T follicular helper cell (primary cell): ENCODE measurements around the gene APOL4.
"Not testable (repeated sequence)": the region's sequence is repeated elsewhere in the genome, so short reads cannot be mapped to it uniquely, and the experiment has no call there.

Experiments used
- DNase-seq: peaks from one replicate; pipeline ENCODE4 v3.0.0-alpha.2; 2020; ENCODE audit warnings: low read depth

APOL4 gene

DNA sequence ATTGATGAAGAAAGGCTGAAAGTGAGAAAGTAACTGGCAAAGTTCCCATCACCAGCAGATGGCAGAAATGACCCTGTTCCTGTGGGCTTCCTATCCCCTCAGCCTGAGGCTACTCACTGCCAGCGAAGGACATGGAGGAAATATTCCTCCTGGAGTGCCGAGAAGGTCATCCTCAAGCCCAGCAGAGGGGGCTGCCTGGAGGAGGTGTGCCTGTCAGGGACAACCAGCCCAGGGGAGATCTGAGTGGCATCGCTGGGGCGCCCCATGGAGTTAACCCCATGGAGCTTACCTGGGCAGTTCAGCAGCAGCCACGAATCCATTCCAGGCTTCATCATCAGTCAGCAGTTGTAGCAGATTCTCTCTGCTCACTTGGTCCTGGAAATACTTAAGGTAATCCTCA is 29.4 kb upstream of the APOL4 start:
- not testable (repeated sequence) for DNase-seq

DNA sequence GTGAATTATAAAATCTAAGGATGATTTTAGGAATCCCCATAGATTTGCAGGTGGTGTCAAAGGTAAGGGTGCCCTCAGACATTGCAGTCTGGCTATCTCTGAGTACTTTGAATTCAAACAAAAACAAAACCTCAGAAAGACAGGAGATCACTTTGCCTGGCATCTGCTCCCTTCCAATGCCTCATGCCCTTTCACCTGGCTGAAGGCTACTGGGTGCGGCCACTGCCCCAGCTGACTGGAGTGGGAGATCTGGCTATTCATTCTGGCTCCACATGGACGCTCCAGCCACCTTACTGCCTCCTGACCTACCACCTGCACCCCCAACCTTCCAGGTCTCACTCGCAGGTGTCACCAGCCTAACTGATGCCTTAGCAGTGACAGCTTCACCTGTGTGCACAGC is 28.0 kb upstream of the APOL4 start:
- DNase-seq: not testable (repeated sequence)

DNA sequence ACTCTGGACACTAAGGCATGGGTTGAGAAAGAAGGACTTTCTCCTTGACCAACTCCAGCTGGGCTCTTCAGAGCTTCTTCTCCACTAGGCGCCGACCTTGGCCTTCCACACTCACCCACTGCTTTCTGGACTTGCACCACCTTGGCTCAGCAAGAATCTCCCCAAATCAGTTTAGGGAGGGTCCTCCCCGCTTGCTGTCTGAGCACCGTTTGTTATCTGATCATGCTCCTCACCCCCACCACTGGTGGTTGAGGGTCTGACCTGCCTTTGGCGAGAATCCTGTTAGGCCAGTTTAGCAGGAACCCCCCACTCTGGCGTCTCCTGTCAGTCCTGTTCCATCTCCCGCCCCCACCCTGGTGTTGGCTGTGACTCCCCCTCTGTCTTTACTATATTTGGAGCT is 27.3 kb upstream of the APOL4 start:
- DNase-seq: no peak

DNA sequence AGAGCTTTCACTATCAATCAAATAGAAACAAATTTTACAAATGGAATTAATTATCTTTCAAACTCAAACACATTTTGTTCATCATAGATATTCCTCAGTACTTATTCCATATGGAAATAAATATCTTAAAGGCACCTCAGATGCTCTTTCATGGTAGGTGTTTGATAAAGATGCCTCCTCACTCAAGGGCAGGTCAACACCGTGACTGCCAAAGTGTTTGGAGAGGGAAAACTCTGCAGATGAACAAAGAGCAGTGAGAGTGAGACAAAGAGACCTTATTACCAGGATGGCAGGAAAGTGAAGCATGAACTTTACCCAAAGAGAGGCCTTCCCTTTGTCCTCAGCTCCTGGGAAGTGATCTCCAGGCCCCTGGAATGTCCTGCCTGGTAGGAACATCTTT is 26.8 kb upstream of the APOL4 start:
- DNase-seq: not testable (repeated sequence)

DNA sequence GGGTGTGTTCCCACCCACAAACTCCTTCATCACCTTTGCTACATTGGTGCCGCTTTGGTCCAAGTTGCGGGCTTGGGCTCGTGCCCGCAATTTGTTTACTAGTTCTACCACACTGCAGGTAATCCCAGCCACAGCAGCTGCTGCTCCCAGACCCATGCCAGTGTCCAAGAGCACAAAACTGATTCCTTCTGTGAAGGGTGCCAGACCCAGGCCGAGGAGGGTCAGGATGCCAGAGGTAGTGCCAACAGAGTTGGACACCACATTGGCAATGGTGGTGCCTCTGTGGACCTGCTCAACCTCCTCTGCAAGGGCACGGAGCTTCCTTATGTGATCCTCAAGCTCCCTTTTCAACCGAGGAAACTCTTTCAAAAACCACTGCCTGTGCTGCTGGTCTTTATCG is 26.2 kb upstream of the APOL4 start:
- no peak for DNase-seq

DNA sequence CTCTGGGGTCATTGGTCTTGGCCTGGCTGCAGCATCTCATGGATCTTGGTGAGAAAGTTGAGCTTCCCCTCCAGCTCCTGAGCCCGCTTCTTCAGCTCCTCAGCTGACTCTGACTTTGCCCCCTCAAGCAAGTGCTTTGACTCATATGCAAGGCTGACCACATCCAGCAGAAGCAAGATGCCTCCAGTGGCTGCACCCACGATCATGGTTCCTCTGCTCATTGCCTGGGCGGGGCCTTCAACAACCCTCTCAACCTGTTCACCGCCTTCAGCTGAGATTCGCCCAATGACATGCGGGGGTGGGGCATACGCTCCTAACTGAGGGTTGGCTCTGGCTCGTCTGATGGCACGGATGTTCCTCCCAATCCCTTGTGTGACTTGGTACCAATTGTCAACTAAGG is 25.8 kb upstream of the APOL4 start:
- no peak for DNase-seq

DNA sequence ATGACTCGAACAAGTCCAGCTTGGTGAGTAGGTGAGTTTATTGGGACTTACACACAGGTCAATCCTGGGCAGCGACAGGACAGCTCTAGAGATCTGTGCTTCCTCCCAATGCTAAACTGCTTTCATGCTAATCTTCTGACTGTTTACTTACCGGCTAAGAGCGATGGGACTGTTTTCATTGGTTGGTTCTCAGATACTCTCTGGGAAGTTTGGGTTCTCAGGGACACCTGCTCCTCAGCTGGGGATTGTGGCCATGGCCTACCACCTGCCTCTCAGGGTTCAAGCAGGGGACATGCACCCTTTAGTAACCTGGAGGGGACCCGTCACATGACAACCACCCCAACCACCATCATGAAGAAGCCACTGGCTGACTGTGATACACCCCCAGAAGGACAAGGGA is 24.6 kb upstream of the APOL4 start:
- DNase-seq: no peak

- no peak for DNase-seq
These were observed 23.8 kb upstream of the APOL4 start for GRCh38 chr22:36225333-36225922.

GRCh38 chr22:36224245-36224644 is 22.6 kb upstream of the APOL4 start:
- DNase-seq: no peak

DNA sequence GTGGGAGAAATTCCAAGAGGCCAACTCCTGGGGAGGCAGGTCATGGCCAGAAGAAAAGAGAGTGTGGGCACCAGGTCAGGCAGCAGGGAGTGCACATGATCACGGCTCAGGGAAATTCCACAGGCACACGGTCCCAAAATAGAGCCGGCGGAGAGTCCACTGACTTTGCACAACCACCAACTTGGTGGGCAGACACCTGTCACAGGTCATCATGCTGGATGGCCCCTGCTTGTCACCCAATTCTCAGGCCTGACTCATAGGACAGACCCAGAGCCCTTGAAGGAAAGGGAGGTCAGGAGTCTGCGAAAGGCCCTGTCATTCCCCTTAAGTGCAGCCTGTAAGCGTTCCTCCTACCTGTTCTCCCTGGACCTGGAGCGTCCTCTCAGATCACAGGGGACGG is 21.9 kb upstream of the APOL4 start:
- no peak for DNase-seq

DNA sequence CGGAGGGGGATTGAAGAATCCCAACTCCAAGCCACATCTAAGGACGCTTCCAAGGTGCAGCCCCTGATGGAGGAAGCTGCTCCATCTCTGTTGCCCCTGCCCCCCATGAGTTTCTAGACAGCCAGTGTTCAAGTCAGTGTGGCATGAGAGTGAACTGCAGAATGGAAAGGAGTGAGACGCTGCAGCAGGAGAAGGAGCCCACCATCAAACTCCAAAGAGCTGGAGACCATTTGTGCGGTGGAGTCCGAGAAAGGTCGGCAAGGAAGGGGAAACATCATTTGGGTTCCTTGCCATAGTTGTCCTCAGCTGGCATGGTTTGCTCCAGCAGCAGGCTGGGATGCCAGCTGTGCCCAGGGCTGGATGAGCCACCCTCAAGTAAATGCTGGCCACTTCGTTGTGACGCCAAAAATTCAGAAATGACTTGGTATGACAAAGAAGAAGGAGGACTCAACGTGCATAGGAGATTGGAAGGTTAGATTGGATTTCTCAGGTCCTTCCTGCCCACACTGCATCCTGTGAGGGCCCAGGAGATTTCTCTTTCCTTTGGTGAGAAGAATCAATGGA is 21.4 kb upstream of the APOL4 start:
- no peak for DNase-seq

- peak; percentile 31 for DNase-seq
These were observed 20.5 kb upstream of the APOL4 start for GRCh38 chr22:36221799-36222751.

DNA sequence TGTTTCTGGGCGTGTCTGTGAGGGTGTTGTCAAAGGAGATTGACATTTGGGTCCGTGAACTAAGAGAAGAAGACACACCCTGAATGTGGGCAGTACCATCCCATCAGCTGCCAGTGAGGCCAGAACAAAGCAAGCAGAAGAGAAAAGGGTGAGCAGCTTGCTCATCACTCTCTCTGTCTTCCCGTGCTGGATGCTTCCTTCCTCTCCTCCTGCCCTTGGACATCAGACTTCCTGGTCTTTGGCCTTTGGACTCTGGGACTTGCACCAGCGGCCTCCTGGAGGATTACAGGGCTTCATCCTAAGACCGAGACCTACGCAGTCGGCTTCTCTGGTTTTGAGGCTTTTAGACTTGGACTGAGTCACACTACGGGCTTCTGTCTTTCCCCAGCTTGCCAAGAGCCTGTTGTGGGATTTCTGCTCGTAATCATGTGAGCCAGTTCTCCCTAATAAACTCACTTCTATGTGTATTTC is 18.9 kb upstream of the APOL4 start:
- no peak for DNase-seq

- no peak for DNase-seq
These were observed 17.1 kb upstream of the APOL4 start for GRCh38 chr22:36218648-36219193.

GRCh38 chr22:36215981-36216380 is 14.4 kb upstream of the APOL4 start:
- DNase-seq: no peak

- no peak for DNase-seq
These were observed 12.0 kb upstream of the APOL4 start for GRCh38 chr22:36213586-36213985.

- DNase-seq: no peak
These were observed 11.3 kb upstream of the APOL4 start for GRCh38 chr22:36212901-36213300.

- DNase-seq: no peak
These were observed 9.7 kb upstream of the APOL4 start for GRCh38 chr22:36211237-36211861.

DNA sequence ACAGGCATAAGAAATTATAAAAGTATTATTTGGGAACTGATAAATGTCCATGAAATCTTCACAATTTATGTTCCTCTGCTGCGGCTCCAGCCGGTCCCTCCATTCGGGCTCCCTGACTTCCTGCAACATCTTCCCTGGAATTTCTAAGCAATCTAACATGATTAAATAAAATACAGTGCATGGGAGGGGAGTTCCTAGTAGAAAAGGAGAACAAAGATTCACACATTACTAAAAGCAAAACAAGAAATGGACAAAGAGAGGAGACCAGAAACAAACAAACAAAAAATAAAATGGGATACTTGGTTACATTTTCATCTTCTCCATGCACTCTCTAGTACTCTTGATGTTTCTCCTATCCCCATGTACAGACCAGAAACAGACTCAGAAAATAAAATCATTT is 8.6 kb upstream of the APOL4 start:
- no peak for DNase-seq

DNA sequence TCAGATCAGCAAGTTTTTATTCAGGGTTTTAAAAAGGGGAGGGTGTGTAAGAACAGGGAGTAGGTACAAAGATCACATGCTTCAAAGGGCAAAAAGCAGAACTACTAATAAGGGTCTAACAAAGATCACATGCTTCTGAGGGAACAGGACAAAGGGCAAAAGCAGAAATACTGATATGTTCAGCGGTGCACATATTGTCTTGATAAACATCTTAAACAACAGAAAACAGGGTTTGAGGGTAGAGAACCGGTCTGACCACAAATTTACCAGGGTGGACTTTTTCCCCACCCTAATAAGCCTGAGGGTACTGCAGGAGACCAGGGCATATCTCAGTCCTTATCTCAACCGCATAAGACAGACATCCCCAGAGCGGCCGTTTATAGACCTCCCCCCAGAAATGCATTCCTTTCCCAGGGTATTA is 7.9 kb upstream of the APOL4 start:
- DNase-seq: not testable (repeated sequence)

DNA sequence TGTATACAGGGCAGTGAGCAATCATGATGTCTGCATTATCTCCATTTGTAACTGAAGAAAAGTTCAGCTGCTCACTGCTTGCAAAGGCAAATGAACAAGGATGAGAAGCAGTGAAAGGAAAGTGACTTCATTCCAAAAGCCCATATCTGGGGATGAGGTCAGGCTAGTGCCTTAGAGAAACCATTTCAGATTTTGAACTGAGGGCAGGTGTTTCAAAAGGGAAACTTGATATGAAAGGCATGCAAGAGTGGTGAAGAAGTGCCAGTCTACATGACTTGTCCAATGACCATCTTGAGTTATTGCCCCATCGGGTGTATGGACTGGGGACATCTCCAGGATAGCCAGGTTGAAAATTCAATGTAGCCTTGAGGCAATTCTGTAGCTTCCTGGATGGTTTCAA is 7.3 kb upstream of the APOL4 start:
- no peak for DNase-seq

GRCh38 chr22:36208162-36208765 is 6.7 kb upstream of the APOL4 start:
- no peak for DNase-seq
